Hypothalamus (tissue), 51 donors: ENCODE data around the gene CENPVL1.
A peak's percentile ranks its signal among the peaks of the same experiment; 100 is the strongest.
"Not testable (repeated sequence)": the region's sequence is repeated elsewhere in the genome, so short reads cannot be mapped to it uniquely, and the experiment has no call there.

ENCODE experiments used
- DNase-seq, 51 donors: peaks; one replicate each; lab custom pipeline; 2025; lab: John Stamatoyannopoulos, UW

The CENPVL1 gene

DNA sequence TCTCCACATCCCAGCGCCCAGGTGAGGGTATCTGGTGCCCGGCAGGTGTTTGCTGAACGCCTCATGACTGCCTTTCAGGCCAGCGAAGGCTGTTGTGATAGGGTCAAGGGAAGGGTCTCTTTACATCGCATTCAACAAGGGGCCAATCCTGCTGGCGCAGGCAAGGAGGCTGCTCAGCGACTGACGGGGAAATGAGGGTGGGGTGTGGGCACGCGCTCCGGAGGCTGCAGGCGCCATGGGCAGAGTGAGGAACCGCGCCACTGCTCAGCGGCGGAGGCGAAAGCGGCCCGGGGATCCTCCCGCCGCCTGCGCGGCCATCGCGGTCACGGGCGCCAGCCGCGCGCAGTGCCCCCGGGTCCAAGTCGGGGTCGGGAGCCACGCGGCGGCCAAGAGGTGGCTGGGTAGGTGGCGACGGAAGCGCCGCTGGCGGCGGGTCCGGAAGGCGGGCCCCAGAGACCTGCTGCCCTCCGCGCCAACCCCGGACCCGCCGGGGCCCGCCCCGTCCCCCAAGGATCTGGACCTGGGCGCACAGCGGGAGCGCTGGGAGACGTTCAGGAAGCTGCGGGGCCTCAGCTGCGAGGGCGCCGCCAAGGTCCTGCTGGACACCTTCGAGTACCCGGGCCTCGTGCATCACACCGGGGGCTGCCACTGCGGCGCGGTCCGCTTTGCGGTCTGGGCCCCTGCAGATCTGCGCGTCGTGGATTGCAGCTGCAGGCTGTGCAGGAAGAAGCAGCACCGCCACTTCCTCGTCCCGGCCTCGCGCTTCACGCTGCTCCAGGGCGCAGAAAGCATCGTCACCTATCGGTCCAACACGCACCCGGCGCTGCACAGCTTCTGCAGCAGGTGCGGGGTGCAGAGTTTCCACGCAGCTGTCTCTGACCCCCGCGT is at the start of gene CENPVL1:
Gene CENPVL1 (plus strand): TSS at position 236 of the 888 bp plus-strand sequence. CDS start 0 bp downstream, at position 236.
- DNase-seq: not testable (repeated sequence)

DNA sequence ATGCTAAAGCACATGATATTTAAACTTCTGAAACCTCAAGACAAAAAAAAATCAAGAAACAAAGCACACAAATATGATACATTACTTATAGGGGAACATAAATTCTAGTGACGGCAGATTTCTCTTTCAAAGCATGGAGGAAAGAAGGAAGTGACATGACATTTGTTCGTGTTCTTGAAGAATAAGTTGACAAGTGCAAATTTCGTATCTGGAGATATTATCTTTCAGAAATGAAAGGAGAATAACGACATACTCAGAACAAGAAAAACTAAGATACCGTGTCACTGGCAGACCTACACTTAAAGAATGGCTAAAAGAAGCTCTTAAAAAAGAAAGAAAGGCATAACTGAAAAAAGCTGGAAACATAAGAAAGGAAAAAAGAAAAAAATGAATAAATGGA is 44.3 kb upstream of the CENPVL1 start:
- no peak for DNase-seq

DNA sequence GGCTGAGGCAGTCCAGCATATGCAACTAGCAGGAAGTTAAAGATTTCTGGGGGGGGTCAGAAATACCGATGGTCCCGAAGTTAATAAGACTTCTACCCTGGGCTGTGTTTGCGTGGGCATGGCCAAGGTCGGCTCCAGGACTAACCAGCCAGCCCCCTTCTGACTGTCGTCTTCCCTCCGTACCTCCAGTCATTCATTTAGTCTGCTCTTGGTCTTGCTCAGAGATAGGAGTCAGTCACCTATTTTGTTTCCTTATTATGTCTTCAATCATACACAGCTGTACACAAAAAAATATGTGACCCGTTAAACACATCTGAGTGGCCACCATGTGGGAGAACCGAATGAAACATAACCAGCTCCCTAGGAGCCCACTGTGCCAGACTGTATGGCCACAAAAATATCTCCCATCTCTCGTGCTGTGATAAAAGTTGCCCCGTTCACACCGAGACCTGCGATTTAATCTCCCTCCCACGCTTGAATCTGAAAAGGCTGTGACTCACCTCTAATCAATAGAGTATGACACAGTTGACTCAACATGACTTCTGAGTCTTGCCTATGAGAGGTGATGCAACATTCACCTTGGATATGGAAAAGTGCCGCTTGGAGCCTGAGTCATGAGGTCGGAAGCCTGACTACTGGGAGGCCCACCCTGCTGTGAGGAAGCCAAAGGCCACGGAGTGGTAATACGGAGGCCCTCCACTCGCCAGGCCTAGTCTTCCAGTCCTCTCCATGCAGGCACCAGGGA is 30.5 kb upstream of the CENPVL1 start:
- DNase-seq: not testable (repeated sequence)

DNA sequence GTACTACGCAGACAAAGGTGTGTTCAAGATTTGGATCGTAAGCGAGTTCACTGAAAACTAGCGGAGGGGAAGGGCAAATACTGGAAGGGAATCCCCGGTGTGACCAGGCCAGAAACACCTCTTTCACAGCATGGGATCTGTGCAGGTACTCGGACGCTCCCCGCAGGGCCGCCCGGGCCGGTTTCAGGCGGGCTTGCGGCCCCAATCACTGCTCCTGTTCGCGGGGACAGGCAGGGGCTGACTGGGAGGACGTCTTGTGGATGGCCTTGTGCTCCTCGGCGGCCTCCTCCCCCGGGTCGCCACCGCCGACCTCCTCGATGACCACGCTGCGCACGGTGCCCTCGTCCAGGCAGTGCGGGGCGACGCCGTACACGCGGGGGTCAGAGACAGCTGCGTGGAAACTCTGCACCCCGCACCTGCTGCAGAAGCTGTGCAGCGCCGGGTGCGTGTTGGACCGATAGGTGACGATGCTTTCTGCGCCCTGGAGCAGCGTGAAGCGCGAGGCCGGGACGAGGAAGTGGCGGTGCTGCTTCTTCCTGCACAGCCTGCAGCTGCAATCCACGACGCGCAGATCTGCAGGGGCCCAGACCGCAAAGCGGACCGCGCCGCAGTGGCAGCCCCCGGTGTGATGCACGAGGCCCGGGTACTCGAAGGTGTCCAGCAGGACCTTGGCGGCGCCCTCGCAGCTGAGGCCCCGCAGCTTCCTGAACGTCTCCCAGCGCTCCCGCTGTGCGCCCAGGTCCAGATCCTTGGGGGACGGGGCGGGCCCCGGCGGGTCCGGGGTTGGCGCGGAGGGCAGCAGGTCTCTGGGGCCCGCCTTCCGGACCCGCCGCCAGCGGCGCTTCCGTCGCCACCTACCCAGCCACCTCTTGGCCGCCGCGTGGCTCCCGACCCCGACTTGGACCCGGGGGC is 28.2 kb upstream of the CENPVL1 start:
- not testable (repeated sequence) for DNase-seq

DNA sequence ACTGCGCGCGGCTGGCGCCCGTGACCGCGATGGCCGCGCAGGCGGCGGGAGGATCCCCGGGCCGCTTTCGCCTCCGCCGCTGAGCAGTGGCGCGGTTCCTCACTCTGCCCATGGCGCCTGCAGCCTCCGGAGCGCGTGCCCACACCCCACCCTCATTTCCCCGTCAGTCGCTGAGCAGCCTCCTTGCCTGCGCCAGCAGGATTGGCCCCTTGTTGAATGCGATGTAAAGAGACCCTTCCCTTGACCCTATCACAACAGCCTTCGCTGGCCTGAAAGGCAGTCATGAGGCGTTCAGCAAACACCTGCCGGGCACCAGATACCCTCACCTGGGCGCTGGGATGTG is 27.6 kb upstream of the CENPVL1 start, which contains the start of gene CENPVL2:
Gene CENPVL2 (minus strand): TSS at position 112 of the 343 bp plus-strand sequence. CDS start 0 bp downstream, at position 112.
- DNase-seq: not testable (repeated sequence)

DNA sequence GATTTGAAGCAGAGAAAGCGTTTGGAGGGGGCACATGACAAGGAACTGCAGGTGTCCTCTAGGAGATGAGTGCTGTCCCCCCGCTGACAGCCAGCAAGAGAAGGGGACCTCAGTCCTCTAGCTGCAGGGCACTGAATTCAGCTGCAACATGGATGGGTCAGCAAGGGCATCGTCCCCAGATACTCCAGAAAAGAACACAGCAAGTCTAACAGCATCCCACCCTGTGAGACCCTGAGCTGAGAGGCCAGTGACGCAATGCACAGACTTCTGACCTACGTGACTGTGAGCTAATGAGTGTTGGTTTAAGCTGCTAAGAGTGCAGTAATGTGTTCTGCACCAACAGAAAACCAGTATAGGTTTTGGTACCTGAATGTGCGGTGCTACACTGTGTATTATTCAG is 16.1 kb upstream of the CENPVL1 start:
- no peak for DNase-seq

DNA sequence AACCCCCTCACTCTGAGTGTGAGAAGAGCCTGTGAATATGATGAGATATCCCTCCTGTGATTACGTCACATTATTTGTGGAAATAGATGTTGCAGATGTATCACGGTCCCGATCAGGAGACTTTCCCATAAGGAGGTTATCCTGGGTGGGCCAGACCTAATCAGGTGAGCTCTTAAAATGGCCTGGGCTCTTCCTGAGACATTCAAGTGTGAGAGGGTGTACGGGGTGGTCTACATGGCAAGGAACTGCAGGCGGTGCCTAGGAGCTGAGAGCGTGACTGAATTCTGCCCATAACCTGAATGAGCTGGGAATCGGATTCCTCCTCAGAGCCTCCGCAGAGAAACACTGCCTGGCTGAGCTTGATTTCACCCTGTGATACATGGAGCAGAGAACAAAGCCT is 12.9 kb upstream of the CENPVL1 start:
- DNase-seq: no peak

DNA sequence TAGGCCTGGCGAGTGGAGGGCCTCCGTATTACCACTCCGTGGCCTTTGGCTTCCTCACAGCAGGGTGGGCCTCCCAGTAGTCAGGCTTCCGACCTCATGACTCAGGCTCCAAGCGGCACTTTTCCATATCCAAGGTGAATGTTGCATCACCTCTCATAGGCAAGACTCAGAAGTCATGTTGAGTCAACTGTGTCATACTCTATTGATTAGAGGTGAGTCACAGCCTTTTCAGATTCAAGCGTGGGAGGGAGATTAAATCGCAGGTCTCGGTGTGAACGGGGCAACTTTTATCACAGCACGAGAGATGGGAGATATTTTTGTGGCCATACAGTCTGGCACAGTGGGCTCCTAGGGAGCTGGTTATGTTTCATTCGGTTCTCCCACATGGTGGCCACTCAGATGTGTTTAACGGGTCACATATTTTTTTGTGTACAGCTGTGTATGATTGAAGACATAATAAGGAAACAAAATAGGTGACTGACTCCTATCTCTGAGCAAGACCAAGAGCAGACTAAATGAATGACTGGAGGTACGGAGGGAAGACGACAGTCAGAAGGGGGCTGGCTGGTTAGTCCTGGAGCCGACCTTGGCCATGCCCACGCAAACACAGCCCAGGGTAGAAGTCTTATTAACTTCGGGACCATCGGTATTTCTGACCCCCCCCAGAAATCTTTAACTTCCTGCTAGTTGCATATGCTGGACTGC is 2.8 kb downstream of the CENPVL1 start:
- DNase-seq: not testable (repeated sequence)

DNA sequence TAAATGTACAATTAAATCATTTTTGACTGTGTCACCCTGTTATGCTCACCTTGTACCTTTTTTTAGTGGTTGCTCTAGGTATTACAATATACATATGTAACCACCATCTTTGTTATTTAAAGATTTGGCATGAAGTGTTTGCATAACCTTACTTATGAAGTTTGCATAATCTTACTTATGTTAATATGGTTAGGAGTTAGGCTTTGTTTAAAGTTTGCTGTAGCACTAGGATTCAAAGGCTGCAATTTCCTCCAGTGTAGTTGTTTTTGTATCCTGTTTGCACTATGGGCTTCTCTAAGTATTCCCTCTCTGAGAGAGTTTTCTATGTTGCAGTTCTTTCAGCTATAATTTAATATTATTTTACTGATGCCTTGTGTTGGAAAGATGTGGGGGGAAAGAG is 17.9 kb downstream of the CENPVL1 start:
- DNase-seq: no peak

DNA sequence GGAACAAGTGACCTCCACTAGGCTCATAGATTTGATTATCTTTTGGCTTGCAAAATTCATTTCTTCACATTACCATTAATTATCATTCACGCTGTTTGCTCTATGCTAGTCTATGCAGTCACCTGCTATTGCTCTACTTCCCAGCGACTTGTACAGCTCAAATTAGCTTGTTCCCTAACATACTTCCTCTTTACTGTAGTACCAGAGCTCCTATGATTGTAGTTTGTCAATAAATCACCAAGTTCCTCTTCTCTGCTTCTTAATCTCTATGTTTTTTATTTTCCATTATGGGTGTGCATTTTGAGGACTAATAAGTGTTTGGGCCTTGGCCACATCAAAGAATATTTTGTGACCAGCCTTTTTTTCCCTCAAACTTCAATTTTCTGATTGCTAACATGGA is 26.8 kb downstream of the CENPVL1 start:
- no peak for DNase-seq

DNA sequence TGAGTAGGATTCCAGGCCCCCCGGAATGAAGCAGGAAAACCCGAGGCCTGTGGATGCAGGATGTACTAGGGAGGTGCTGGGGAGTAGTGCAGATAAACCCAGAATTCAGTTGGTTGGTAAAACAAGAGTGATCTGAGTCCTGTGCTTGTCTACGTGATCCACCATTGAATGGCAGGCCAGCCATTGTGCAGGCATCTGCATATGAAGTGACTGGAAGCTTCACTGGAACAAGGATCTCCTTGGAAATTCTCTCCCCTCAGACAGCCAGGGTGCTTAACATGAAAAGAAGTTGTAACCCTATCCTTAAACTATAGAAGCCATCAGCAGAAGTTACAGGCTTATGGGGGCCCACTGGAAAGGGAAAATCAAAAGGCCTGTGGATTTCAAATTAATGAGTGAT is 32.3 kb downstream of the CENPVL1 start:
- DNase-seq: no peak

DNA sequence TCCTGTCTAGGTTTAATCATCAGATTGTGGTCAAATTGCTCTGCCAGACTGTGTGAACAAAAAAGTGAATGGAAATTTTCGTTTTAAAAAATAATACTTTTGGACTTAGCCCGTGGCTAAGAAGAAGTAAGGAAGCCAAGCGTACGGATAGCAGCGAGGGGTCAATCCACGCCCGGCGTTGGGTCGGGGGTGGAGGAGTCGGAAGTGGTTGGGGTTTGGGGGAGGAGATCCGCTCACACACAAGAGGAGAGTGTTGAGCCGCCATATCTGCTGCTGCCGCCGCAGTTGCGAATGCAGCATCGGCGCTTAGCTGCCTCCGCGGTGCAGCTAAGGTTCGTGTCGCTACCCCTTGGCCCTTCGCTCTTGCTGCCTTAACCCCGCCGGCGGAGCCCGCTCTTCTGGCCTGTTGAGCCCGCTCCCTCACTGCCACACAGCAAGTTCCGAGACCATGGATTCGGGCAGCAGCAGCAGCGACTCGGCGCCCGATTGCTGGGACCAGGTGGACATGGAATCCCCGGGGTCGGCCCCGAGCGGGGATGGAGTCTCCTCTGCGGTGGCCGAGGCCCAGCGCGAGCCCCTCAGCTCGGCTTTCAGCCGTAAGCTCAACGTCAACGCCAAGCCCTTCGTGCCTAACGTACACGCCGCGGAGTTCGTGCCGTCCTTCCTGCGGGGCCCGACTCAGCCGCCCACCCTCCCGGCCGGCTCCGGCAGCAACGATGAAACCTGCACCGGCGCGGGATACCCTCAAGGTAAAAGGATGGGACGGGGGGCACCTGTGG is 33.1 kb downstream of the CENPVL1 start, which contains the start of gene GSPT2:
Gene GSPT2 (plus strand): TSS at position 264 of the 779 bp plus-strand sequence. CDS start 185 bp downstream, at position 449.
- DNase-seq: peak in 49 of 51 donors; percentile 1 to 76 (median 37)

DNA sequence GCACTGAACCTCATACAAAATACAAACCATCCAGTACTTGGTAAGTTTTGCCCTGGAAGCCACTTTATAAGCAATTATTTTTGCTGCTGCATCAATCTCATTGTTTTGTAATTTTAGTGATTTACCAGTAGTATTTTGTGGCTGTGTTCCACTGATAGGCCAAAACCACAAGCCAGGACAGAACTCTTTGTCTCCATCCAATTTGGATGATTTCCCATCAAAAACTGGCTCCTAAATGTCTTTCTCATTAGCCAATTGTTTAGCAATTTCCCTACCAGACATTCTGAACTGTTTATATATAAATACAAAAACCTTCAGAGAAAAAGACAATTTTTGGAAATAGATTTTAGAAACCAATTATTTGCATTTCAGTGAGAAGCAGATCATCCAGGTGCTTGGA is 37.4 kb downstream of the CENPVL1 start:
- no peak for DNase-seq

DNA sequence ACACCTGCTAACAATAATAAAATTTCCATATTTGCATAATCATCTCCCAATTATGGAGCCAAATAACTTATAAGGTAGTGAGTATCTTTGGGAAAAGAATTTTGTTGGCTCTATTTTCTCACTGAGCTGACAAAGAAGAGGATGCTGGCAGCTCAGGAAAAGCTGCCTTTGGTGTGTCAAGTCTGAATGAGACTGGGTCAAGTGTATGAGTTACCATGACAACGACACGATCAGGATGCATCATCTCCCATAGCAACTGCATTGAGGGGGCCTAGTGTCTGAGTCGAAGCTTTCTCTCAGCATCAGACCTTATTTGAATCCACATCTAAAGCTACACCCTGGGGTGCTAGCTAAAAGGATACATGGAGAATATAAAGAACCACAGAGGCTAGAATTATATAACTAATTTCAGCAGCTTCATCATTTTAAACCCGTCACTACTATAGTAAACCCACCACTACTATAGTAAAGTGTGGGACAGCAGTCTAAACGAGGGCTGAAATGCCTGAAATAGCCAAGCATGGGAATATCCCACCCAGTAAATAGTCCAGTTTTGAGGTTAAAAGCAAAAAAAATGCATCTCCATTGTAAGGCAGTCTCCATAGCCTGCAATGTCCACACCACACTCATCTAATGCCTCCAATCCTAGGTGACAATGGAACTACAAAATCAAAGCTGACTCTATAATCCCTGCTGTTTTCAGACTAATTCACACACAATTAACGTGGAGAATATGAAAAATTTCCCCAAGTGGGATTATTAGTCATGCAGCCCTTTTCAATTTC is 48.9 kb downstream of the CENPVL1 start:
- DNase-seq: peak in 15 of 51 donors; percentile 0 to 27 (median 3)

DNA sequence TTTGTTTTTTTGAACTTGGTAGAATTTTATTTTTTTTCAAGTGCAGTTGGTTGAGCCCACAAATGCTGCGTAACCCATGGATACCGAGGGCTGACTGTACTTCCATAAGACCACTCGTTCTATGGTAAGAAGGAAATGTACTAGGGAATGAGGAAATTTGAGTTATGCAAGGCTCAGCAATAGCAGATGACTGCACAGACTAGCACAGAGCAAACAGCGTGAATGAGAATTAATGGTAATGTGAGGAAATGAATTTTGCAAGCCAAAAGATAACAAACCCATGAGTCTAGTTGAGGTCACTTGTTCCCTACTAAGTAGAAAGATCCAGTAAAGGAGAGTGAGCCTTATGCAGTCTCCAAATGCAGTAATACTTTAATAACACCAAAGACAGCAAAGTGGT is 50.3 kb downstream of the CENPVL1 start:
- no peak for DNase-seq
